Activated B cell treated with CpG ODN at 0.5 μM for 24 hours (primary cell): Measurements from ENCODE around the gene AXIN1. TPM values are rescaled to one million over a fixed set of nuclear protein-coding genes. Genes with fewer than 3 reads are reported as not detected.
"Not testable (repeated sequence)": the region's sequence is repeated elsewhere in the genome, so short reads cannot be mapped to it uniquely, and the experiment has no call there.

Source experiments
- ATAC-seq: fragments of 200-7000 bp; cut with Tn5 transposase; one replicate; pipeline ENCODE4 v1.10.0; 2021; ENCODE audit warnings: low read depth, mild to moderate bottlenecking, moderate library complexity
- CTCF ChIA-PET: fragments of 350-600 bp; sonication (Branson Sonifier 250); formaldehyde crosslinking; loops from one replicate; lab custom pipeline; 2021; ENCODE audit warnings: antibody characterized with exemption; lab: Charles Lee
- POLR2A ChIA-PET: fragments of 350-600 bp; sonication (Branson Sonifier 250); formaldehyde crosslinking; loops from one replicate; lab custom pipeline; 2021; ENCODE audit warnings: antibody characterized with exemption; lab: Charles Lee
- DNase-seq: peaks from one replicate; pipeline ENCODE4 v3.0.0; 2022
- H3K27ac Mint-ChIP-seq: one replicate; pipeline ENCODE4 v1.8.0; 2020; ENCODE audit warnings: mixed read lengths
- H3K27me3 Mint-ChIP-seq: one replicate; pipeline ENCODE4 v1.8.0; 2021; ENCODE audit warnings: mixed read lengths
- H3K36me3 Mint-ChIP-seq: one replicate; pipeline ENCODE4 v1.8.0; 2021; ENCODE audit warnings: low read depth, mixed read lengths
- H3K4me1 Mint-ChIP-seq: one replicate; pipeline ENCODE4 v1.8.0; 2021; ENCODE audit warnings: mixed read lengths
- H3K4me3 Mint-ChIP-seq: one replicate; pipeline ENCODE4 v1.8.0; 2020; ENCODE audit warnings: mild to moderate bottlenecking, mixed read lengths
- H3K9me3 Mint-ChIP-seq: one replicate; pipeline ENCODE4 v1.8.0; 2020; ENCODE audit warnings: mixed read lengths
- intact Hi-C: fragments of 100-400 bp; cut with micrococcal nuclease; formaldehyde crosslinking; loops from one replicate; pipeline ENCODE4 v1.15.1; 2024
- total RNA-seq: library from RNA; stranded (reverse); gene quantifications from 2 replicates; pipeline ENCODE4 v1.2.3, GENCODE V29; 2022
- TF ChIP-seq, protein P1 (sequence below): fragments of 200-600 bp; IDR thresholded peaks from one replicate; pipeline ENCODE4 v1.8.0; 2022; ENCODE audit warnings: antibody characterized with exemption, mild to moderate bottlenecking

Gene AXIN1
- total RNA-seq, 1 donor from 2014 or later: 30.6 TPM

DNA sequence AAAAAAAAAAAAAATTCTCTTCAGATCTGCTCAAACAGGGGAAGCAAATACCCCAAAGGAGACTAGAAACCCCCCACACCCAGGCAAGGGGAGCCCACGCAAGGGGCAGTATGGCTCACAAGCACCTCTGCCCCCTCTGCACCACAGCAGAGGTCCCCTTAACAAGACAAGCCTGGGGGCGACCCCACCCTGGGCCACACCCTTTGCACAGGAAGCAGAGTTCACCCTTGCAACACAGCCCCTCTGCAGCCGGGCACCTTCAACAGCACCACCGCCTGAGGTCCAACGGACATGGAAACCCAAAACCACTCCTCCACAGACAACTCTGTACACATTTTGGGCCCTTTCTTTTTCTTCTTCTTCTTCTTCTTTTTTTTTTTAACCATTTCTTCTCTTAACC, 12.8 kb downstream of the AXIN1 start:
- Mint-ChIP-seq H3K9me3 (no peaks in the 10 kb centered on the region), H3K36me3 (peaks cover 18% of the 10 kb centered on the region), H3K4me1 (peaks cover 62% of the 10 kb centered on the region), H3K27me3 (no peaks in the 10 kb centered on the region), H3K27ac (no peak overlapping the region), H3K4me3 (peak overlapping the region; percentile 48)
- POLR2A ChIA-PET: interaction anchor here (1.5 kb wide), 1 partner anchor 104 kb away, joined by 3 read pairs; no protein-coding TSS in a partner anchor
- DNase-seq (no peak), ATAC-seq (peak; percentile 34)
- TF ChIP-seq, protein P1, sequence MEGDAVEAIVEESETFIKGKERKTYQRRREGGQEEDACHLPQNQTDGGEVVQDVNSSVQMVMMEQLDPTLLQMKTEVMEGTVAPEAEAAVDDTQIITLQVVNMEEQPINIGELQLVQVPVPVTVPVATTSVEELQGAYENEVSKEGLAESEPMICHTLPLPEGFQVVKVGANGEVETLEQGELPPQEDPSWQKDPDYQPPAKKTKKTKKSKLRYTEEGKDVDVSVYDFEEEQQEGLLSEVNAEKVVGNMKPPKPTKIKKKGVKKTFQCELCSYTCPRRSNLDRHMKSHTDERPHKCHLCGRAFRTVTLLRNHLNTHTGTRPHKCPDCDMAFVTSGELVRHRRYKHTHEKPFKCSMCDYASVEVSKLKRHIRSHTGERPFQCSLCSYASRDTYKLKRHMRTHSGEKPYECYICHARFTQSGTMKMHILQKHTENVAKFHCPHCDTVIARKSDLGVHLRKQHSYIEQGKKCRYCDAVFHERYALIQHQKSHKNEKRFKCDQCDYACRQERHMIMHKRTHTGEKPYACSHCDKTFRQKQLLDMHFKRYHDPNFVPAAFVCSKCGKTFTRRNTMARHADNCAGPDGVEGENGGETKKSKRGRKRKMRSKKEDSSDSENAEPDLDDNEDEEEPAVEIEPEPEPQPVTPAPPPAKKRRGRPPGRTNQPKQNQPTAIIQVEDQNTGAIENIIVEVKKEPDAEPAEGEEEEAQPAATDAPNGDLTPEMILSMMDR: no peak
- intact Hi-C loops: no loop called here
- CTCF ChIA-PET: no interaction called here

DNA sequence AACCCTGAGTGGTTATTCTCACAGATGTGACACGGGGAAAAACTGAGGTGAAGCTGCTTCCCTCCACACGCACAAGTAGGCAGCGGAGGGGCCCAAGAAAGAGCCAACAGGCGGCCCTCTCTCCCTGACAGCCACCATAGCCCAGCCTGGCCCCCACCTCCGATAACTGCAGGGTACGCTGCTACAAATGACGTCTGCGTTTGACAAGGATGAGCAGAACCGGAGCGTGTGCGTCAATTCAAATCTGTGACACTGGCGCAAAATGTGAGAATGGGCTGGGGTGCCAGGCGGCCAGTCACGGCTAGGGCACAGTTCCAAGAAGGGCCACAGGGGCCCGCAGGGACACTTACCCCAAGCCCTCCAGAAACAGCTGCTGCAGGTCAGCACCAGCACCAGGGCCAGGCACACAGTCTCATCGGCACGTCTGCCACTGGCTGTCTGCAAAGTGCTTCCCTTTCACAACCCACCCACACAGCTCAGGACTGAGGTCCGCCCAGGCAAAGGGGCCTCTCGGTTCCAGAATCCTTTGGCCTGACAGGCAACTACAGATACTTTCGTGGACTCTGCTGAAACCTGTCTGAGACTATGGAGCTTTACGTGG, 14.4 kb downstream of the AXIN1 start:
- no peaks in the 10 kb centered on the region for H3K9me3 Mint-ChIP-seq
- H3K27me3 Mint-ChIP-seq: no peaks in the 10 kb centered on the region
- no peak for DNase-seq
- H3K4me3 Mint-ChIP-seq: no peak overlapping the region
- peaks cover 71% of the 10 kb centered on the region for H3K4me1 Mint-ChIP-seq
- CTCF ChIA-PET: no interaction called here
- intact Hi-C loops: no loop called here
- H3K27ac Mint-ChIP-seq: no peak overlapping the region
- POLR2A ChIA-PET: interaction anchor here (0.5 kb wide), 1 partner anchor 63 kb away, joined by 5 read pairs; the partner anchor contains the start of gene DECR2
- ATAC-seq: no peak
- TF ChIP-seq, protein P1: no peak
- peaks cover 11% of the 10 kb centered on the region for H3K36me3 Mint-ChIP-seq

DNA sequence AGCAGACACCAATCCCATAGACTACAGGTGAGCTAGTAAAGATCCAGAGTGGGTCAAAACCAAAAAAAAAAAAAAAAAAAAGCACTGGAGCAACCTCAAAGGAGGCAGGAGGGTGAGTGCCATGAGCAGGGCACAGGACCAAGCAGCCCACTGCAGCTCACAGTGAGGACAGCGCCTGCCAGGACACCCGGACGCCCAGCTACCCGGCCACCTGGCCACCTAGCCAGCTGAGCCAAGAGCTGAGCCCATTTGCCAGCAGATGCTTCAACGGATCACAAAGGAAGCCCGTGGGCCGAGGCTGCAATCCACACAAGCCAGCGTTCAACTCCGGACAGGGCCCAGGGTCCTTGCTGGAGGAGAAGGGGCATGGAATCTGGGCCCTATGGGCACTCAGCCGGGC, 15.1 kb downstream of the AXIN1 start:
- peaks cover 5% of the 10 kb centered on the region for H3K36me3 Mint-ChIP-seq
- ATAC-seq (no peak), DNase-seq (no peak)
- H3K27ac Mint-ChIP-seq: no peak overlapping the region
- H3K27me3 Mint-ChIP-seq: no peaks in the 10 kb centered on the region
- CTCF ChIA-PET: interaction anchor here (0.6 kb wide), 1 partner anchor 25 kb away, joined by 3 read pairs; no protein-coding TSS in a partner anchor
- TF ChIP-seq, protein P1: no peak
- H3K9me3 Mint-ChIP-seq: no peaks in the 10 kb centered on the region
- no peak overlapping the region for H3K4me3 Mint-ChIP-seq
- H3K4me1 Mint-ChIP-seq: peaks cover 69% of the 10 kb centered on the region
- POLR2A ChIA-PET: interaction anchor here (0.5 to 0.6 kb wide), 2 partner anchors 44 to 64 kb away, joined by 5 read pairs; partner anchors contain the start of gene DECR2
- intact Hi-C loops: no loop called here

DNA sequence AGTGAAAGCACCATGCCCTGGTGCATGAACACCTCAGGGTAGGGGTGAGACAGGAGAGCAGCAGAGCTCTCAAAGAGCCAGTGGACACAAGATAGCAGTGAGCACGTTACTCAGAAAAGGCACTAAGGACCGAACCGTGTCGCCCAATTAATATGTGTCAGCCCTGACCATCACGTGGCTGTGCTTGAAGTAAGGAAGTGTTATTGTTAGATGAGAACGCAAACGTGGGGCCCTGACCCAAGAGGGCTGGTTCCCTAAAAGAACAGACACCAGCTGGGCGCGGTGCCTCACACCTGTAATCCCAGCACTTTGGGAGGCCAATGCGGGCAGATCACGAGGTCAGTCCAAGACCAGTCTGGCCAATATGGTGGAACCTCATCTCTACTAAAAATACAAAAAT, 16.3 kb downstream of the AXIN1 start:
- intact Hi-C loops: no loop called here
- ChIA-PET POLR2A (interaction anchor here (0.7 kb wide), 1 partner anchor 1629 kb away, joined by 8 read pairs; the partner anchor contains the start of gene RPS2), CTCF (no interaction called here)
- no peak for ATAC-seq
- DNase-seq: no peak
- Mint-ChIP-seq H3K4me1 (peaks cover 62% of the 10 kb centered on the region), H3K36me3 (no peaks in the 10 kb centered on the region), H3K9me3 (no peaks in the 10 kb centered on the region), H3K27me3 (no peaks in the 10 kb centered on the region), H3K4me3 (no peak overlapping the region), H3K27ac (no peak overlapping the region)
- TF ChIP-seq, protein P1: no peak

DNA sequence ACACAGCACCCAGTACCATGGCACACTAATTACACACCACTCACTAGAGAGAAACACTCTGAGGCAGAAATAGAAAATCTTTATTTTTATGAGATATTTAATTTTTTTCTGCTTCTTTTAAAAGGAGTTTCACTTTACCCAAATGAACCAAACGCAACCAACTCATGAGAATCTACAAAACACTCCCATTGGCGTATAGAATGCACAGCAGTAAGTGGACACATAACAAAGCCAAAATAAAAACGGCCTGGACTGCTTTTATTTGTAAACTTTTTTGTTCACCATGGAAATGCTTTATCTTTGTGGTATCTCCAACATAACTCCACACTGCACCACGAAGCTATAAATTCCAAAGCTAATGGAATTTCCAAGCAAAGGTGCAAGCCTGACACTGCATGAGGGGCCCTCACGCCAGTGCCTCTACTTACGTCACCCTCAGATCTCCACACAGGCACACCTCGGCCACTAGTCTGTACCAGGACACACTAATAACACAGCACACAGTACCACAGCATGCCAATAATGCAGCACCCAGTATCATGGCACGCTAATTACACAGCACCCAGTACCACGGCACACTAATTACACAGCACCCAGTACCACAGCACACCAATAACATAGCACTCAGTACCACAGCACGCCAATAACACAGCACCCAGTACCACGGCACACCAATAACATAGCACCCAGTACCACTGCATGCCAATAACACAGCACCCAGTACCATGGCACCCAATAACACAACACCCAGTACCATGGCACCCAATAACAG, 17.5 kb downstream of the AXIN1 start:
- CTCF ChIA-PET, H3K36me3 Mint-ChIP-seq, H3K27ac Mint-ChIP-seq, intact Hi-C loops, H3K9me3 Mint-ChIP-seq, H3K27me3 Mint-ChIP-seq, DNase-seq, ATAC-seq, POLR2A ChIA-PET, H3K4me3 Mint-ChIP-seq: not testable (repeated sequence)
- H3K4me1 Mint-ChIP-seq: peaks cover 59% of the 10 kb centered on the region

DNA sequence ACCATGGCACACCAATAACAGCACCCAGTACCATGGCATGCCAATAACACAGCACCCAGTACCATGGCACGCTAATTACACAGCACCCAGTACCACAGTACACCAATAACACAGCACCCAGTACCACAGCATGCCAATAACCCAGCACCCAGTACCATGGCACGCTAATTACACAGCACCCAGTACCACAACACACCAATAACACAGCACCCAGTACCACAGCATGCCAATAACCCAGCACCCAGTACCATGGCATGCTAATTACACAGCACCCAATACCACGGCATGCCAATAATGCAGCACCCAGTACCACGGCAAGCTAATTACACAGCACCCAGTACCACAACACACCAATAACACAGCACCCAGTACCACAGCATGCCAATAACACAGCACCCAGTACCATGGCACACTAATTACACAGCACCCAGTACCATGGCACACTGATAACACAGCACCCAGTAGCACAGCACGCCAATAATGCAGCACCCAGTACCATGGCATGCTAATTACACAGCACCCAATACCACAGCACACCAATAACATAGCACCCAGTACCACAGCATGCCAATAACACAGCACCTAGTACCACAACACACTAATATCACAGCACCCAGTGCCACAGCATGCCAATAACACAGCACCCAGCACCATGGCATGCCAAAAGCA, 18.2 kb downstream of the AXIN1 start:
- H3K27me3 Mint-ChIP-seq, ATAC-seq, intact Hi-C loops, H3K9me3 Mint-ChIP-seq, H3K36me3 Mint-ChIP-seq, POLR2A ChIA-PET, H3K4me3 Mint-ChIP-seq, CTCF ChIA-PET, H3K27ac Mint-ChIP-seq, DNase-seq: not testable (repeated sequence)
- H3K4me1 Mint-ChIP-seq: peaks cover 52% of the 10 kb centered on the region
